HuH-7.5 (cell line): ENCODE data around the gene CDKN1B.
"Not testable (repeated sequence)": the region's sequence is repeated elsewhere in the genome, so short reads cannot be mapped to it uniquely, and the experiment has no call there.

ENCODE experiments used
- DNase-seq: peaks from one replicate; pipeline ENCODE4 v3.0.0; 2011; ENCODE audit warnings: low spot score

CDKN1B gene

DNA sequence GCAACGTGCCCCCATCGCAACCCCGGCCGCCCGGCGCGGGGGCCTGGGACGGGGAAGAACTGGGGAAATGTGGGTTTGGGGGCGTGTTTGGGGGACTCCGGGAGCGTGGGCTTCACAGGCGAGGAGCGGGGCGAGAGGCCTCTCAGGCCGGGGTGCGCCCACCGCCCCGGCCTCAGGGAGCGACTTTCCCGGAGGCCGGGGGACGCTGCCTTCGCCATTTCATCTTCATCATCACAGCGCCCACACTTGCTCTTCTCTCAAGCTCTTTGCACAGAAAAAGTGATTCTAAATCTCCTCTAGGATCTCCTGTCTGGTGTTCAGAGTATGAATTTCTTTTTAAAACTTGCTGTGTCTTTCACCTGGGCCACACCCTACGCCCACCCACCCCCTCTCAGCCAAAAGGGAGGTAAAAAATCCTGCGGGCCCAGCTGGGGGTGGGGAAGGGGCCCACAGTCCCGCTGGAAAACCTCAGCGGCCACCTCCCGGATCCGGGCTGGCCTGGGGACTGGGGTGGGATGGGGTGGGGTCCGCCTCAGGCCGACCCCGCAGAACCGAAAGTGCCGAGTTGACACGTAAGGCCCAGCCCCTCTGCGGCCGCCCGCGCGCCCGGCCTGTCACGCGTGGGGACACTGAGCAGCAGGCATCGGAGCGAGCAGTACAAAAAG, 7.4 kb downstream of the CDKN1B start:
- peak; percentile 63 for DNase-seq

DNA sequence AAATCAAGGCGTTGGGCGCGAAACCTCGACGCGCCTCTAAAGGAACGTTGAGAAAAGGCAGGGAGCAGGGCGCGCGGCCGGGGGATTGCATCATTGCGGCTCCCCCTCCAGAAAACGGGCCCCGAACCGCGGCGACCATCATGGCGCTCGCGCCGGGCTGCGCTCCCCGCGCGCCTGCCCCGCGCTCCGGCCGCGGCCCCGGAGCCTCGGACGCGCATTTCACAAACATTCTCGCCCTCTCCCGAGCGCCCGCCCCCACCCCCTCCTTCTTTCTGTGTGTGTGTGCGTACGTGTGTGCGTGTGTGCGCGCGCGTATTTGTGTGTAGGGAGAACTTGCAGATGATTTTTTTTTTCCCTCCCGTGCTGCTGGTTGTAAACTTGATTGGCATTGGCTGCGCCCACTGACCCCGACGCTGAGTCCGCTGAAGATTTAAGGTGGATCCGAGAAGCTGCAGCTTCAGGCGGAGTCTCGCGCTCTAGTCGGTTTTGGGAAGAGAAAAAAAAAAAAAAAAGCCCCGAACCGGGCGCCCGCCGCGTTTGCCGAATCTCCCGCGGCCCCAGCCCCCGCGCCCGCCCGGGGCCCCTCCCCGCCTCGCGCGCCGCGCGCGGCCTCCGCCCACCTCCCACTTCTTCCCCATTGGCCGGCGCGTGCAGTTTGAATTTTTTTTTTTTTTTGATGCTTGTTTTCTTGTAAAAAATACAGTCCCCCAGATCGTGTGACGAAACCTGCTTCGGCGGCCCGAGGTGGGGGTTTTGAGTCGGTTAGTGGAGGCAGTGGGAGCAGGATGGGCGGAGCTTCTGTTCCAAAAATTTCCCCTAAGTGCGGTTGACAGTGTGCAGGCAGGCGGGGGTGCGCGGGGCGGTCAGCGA, 8.2 kb downstream of the CDKN1B start:
- DNase-seq = peak; percentile 96

- no peak for DNase-seq
Observed at GRCh38 chr12:12725956-12726554, 8.9 kb downstream of the CDKN1B start.

GRCh38 chr12:12726555-12727093, 9.5 kb downstream of the CDKN1B start:
- no peak for DNase-seq

DNA sequence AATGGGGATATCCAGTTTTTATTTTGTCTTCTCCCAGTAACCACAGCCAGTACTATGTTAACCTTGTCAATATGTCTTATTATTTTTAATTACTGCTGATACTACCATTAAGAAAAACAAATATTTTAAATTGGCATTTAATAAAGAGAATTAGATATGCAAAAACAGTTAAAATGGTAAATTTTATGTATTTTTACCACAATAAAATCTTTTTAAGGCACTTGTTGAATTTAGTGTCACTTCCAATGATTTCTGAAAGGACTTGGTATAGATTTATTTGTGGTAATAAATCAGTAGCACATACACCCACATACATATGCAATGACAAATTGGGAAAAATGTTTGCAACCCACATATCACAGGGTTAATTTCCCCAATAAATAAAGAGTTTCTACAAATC, 14.0 kb downstream of the CDKN1B start:
- DNase-seq = no peak

DNA sequence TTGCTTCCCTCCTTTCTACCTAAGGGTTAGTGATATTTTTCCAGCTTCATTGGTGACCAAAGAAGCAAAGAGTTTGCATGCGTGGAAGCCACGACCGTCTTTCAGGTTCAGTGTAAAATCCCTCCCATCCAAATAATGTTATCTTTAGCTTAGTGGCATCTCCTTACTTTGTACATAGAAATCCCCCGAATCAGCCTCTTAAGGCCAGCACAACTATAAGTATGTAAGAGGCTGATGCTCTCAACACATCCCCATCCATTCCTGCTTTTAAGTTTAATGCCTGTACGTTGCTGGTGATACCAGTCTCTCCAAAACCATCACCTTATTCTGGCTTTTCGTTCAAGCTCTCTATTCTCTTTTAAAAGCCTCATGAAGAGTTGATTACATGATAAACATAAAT, 14.6 kb downstream of the CDKN1B start:
- DNase-seq = no peak

DNA sequence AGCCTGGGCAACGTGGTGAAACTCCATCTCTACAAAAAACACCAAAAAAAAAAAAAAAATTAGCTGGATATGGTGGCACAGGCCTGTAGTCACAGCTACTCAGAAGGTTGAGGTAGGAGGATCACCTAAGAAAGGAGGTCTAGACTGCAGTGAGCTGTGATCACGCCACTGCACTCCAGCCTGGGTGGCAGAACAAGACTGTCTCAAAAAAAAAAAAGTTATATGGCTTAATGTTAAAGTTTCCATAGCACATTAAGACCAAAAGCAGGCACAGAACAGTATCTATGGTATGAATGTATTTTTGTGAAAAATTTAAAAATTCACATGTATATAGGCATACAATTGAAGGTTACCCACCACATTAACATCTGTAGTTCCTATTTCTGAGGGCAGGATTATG, 15.9 kb downstream of the CDKN1B start:
- no peak for DNase-seq

DNA sequence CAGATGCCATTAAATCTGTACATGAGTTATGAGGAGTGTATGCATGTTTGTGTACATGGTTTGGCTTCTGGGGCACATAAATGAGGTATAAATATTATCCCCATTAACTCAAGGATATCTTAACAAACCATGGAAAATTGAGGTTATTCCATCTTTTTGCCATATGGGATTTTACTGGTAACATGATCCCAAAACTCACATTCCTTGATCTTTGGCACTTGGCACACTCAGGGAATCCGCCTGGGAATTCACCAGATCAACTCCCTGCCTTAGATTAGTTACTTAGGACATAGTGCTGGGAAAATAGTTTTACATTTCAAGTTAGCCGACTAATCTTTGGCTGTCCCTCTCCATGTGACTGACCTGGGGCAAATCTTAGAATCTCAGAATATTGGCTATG, 16.9 kb downstream of the CDKN1B start:
- DNase-seq = no peak

DNA sequence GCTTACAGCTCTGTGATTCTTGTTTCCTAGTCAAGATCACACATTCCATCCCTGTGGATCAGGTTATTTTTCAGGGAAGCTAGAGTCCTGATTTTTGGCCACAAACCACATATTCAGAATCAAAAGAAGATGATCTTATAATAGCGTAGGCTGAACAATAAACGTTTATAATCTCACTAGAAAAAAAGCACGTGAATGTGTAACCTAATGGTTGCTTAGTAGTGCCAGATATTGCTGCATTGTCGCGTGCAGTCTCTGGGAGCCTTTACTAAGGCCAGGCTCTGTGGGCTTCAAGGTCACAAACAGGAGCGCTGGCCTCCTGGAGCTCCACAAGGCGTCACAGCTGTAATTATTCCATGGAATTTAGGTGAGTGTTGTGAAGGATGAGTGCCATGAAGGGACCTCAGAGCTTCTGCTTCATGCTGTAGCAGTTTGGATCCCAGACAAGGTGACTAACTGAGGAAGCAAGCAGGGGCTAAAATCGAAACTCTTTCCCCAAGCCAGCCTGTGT, 17.4 kb downstream of the CDKN1B start:
- no peak for DNase-seq

DNA sequence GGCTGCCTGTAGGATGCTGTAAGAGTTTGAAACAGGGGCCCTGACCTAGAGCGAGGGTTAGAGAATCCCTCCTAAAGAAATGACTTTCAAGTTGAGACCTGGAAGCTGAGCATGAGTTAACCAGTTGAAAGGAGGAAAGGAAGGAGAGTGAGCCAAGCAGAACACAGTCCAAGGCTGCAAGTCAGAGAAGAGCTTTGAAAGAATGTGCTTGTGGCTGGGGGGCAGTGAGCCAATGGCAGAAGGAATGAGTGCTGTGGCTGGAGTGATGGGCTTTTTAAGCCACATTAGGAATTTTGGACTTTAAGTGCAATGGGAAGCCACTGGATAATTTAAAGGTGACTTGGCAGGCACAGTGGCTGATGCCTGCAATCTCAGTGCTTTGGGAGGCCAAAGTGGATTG, 18.1 kb downstream of the CDKN1B start:
- DNase-seq = no peak

DNA sequence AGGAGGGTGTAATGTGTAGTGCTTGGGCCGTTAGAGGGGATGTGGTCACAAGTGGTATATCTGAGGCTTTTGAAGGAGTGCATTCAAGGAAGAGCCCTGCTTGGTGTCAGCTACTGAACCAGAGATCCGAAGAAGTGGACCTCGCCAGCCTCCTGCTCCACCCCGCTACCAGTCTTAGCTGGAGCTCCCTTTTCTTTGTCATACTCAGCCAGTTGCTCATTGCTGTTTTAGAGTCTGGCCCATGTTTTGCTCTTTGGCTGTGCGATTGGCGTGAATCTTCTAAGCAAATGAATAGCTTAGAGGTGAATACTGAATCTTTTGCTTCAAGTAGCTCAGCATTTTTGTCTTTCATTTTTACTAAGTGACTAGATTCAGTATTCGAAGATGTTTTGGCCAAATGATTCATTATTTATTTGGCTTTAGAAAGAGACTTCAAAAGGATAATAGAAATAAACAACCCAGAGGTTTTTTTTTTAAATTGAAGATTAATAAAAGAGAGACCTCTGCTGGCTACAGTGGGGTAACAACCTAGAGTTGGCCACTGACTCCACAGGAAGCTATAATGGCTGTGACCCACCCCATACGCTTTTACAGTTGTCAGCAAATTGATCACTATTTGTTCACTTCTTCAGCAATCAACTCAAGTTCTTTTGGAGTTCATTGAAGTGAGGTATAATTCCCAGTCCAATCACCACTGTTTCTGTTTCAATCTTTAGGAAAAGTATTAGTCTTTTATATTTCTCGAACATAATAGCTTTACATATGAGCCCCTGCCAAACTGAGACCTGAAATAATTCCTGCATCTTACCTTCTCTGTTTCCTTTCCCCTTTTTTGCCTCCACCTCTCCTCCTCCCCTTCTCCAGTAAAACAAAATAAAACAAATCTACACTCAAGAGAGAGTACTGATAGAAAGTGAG, 19.9 kb downstream of the CDKN1B start:
- peak; percentile 11 for DNase-seq

DNA sequence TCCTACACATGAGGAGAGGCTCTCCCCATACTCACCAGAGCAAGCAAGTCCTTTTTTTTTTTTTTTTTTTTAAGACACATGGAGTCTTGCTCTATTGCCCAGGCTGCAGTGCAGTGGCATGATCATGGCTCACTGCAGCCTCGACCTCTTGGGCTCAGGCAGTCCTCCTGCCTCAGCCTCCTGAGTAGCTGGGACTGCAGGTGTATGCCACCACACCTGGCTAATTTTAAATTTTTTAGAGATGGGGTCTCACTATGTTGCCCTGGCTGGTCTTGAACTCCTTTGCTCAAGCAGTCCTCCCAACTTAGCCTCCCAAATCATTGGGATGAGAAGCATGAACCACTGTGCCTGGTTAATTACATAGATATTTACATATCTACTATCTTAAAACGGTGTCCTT, 21.0 kb downstream of the CDKN1B start:
- not testable (repeated sequence) for DNase-seq

GRCh38 chr12:12741660-12742059, 24.5 kb downstream of the CDKN1B start:
- no peak for DNase-seq

- DNase-seq = no peak
Observed at GRCh38 chr12:12744546-12745305, 27.6 kb downstream of the CDKN1B start.

DNA sequence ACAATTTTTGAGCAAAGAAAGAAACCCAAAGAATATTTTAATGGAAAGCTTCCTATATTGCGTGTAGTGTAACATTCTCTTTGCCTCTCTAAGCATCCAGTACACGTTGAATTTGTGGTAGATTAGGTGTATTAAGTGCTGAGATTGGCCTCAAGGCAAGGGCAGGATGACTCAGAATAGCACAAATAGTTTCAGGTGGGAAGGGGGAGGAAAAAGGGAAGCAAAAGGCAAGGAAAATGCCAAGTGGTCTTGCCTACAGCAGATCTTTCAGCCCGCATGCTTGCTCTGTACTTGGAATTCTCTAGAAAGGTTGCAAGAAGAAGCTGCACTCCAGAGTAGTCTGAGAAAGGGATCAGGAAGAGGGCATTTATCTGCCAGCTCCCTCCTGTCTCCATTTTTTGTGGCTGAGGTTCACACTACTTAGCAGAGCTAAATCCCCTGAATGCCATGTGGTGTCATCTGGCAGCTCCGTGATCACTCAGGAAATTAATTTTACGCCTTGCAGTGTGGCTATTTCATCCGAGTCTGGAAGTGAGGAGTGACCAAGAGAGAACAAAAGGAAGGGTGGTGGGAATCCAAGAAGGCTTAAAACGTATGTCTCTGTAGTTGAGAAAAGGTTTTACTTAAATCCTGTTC, 28.5 kb downstream of the CDKN1B start:
- DNase-seq = no peak

GRCh38 chr12:12747278-12747677, 30.1 kb downstream of the CDKN1B start:
- no peak for DNase-seq

GRCh38 chr12:12748044-12748443, 30.9 kb downstream of the CDKN1B start:
- DNase-seq = no peak

DNA sequence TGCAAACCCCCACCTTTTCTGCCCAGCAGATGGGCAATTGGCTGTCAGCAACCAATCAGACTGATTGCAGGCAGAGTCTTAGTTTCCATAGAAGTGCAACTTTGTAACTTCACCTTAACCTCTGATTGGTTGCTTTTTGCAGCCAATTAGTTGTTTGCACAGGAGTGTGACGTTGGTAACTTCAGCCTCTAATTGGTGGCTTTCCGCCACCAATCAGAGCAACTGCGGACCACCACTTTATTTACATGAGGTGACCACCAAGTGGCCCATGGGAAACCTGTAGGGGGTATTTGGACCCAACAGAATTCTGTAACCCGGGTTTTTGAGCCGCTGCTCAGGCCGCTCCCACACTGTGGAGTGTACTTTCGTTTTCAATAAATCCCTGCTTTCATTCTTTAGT, 32.3 kb downstream of the CDKN1B start:
- DNase-seq = no peak

- DNase-seq = no peak
Observed at GRCh38 chr12:12755923-12756322, 38.8 kb downstream of the CDKN1B start.

- DNase-seq = no peak
Observed at GRCh38 chr12:12757121-12757520, 40.0 kb downstream of the CDKN1B start.
